Measurements from ENCODE around the gene ALDH1L1. TPM values are rescaled to one million over a fixed set of nuclear protein-coding genes. Genes with fewer than 3 reads are reported as not detected.

Gene ALDH1L1
- total RNA-seq, 1 donor from 2014 or later = not detected

DNA sequence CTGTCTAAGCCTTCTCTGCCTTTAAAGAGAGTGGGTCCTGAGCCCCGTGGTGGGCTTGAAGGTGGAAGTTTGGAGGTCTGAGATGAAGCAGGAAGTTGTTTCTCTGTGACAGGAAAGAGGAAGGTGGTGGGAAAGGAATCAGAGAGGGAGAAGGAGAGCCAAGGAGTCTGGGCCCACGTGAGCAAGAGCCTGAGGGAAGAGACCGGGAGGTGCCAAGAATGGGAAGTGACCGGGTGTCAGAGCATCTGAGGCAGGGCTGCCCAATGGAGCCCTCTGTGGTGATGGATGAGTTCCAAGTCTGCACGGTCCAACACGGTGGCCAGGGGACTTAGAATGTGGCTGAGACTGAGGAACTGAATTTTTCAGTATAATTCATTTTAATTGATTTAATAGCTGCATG lies 24.6 kb downstream of the ALDH1L1 start:
- Mint-ChIP-seq H3K27ac (ENCODE audit: unreplicated experiment) (no peak overlapping the region), H3K4me1 (ENCODE audit: unreplicated experiment) (peaks cover 3% of the 10 kb centered on the region), H3K27me3 (ENCODE audit: unreplicated experiment) (peaks cover 2% of the 10 kb centered on the region), H3K4me3 (ENCODE audit: unreplicated experiment) (no peak overlapping the region), H3K36me3 (ENCODE audit: low read depth, unreplicated experiment) (peaks cover 5% of the 10 kb centered on the region), H3K9me3 (ENCODE audit: unreplicated experiment) (no peaks in the 10 kb centered on the region)
- no peak for DNase-seq (ENCODE audit: low spot score)
- TF ChIP-seq, protein P1, sequence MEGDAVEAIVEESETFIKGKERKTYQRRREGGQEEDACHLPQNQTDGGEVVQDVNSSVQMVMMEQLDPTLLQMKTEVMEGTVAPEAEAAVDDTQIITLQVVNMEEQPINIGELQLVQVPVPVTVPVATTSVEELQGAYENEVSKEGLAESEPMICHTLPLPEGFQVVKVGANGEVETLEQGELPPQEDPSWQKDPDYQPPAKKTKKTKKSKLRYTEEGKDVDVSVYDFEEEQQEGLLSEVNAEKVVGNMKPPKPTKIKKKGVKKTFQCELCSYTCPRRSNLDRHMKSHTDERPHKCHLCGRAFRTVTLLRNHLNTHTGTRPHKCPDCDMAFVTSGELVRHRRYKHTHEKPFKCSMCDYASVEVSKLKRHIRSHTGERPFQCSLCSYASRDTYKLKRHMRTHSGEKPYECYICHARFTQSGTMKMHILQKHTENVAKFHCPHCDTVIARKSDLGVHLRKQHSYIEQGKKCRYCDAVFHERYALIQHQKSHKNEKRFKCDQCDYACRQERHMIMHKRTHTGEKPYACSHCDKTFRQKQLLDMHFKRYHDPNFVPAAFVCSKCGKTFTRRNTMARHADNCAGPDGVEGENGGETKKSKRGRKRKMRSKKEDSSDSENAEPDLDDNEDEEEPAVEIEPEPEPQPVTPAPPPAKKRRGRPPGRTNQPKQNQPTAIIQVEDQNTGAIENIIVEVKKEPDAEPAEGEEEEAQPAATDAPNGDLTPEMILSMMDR (IDR thresholded peaks at IDR 0.05; ENCODE audit: unreplicated experiment) = no peak

DNA sequence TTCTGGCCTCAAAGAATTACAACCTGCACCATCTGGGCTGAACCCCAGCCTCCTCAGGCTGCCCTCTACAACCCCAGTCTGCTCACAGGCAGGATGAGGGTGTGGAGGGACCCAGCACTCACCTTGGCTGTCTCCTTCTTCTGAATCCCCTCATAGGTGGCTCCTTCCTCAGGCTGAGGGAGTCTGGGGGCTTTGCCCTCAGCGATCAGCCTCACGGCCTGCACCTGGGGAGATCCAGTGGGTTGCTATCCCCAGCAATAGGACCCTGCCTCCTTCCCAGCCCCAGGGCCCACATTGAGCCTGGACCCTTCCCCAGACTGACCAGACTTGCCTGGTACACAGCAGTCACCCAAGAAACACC lies 25.1 kb downstream of the ALDH1L1 start:
- TF ChIP-seq, protein P1 (IDR thresholded peaks at IDR 0.05; ENCODE audit: unreplicated experiment) = no peak
- Mint-ChIP-seq H3K4me3 (ENCODE audit: unreplicated experiment) (no peak overlapping the region), H3K27me3 (ENCODE audit: unreplicated experiment) (peaks cover 2% of the 10 kb centered on the region), H3K27ac (ENCODE audit: unreplicated experiment) (no peak overlapping the region), H3K9me3 (ENCODE audit: unreplicated experiment) (no peaks in the 10 kb centered on the region), H3K36me3 (ENCODE audit: low read depth, unreplicated experiment) (peaks cover 5% of the 10 kb centered on the region), H3K4me1 (ENCODE audit: unreplicated experiment) (peaks cover 3% of the 10 kb centered on the region)
- no peak for DNase-seq (ENCODE audit: low spot score)

DNA sequence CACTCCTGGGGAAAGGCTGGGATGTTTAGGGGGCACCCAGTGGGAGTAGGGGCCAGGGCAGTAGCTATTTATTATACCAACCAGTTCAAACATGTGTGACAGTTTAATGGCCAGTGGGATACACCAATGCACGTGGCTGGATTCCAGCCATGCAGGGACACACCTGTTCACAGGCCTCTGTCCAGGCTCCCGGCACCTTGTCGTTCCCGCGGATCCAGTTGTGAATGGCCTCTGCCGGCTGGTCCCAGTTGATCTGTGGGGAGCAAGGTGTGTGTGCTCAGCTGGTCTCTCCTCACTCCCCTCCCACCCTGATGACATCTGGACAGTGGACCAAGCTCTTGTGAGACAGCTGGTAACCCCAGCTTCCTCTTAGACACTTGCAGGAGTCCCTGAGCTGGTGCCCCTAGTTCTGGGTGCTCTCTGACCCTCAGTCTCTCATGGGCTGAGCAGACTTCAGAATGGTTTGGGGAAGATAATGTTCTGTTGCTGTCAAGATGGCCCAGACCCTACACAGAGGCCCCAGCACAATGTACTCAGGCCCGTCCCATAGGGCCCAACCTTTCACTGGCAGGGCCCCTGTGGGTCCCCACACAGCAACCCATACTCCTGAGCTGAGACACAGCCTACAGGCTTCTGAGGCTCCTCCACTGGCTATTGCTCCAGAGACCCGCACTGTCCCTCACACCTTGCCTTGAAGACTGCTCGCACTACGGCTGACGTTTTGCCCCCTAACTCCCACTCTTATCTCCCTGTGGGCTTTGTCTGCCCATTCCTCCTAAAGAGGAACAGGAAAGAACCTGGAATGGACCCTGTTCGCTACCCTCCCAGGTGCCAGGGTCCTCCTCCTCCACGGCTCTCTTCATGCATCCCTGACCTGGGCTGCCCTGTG lies 25.8 kb downstream of the ALDH1L1 start:
- no peak for DNase-seq (ENCODE audit: low spot score)
- H3K4me1 Mint-ChIP-seq (ENCODE audit: unreplicated experiment) = peaks cover 3% of the 10 kb centered on the region
- TF ChIP-seq, protein P1 (IDR thresholded peaks at IDR 0.05; ENCODE audit: unreplicated experiment) = no peak

DNA sequence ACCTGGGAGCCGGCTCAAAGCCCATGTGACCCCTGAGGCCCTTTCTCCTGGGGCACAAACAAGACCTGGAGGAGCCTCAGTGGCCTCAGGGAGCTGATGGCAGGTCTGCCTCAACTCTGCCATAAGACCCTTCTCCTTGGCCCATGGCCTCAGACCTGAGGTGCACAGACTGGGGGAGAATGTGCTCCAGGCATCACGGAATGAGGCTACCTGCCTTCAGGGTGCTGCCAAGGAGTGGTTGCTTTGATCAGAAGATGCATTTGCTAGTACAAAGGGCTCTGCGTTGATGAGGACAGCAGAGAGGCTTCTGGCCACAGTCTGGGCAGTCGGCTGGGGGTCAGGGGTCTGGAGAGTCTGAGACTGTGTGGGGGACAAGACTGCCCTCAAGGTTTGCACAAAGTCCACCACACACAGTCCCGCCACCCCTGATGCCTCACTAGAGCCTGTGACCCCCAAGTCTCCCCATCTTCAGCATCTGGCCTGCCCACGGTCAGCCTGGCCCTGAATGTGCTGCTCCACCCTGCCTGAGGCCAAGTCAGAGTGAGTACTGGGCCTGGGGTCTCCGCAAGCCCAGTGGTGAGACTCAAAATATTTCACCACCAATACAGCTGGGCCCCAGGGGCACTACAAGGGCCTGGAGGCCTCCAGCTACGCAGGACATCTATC lies 26.6 kb downstream of the ALDH1L1 start:
- H3K9me3 Mint-ChIP-seq (ENCODE audit: unreplicated experiment) = no peaks in the 10 kb centered on the region
- TF ChIP-seq, protein P1 (IDR thresholded peaks at IDR 0.05; ENCODE audit: unreplicated experiment) = no peak
- H3K4me1 Mint-ChIP-seq (ENCODE audit: unreplicated experiment) = peaks cover 3% of the 10 kb centered on the region
- DNase-seq (ENCODE audit: low spot score) = no peak
- H3K4me3 Mint-ChIP-seq (ENCODE audit: unreplicated experiment) = no peak overlapping the region
- peaks cover 5% of the 10 kb centered on the region for H3K36me3 Mint-ChIP-seq (ENCODE audit: low read depth, unreplicated experiment)
- no peak overlapping the region for H3K27ac Mint-ChIP-seq (ENCODE audit: unreplicated experiment)
- peaks cover 2% of the 10 kb centered on the region for H3K27me3 Mint-ChIP-seq (ENCODE audit: unreplicated experiment)

More for the DNA sequence above, 25.8 kb downstream of the ALDH1L1 start:
- H3K27me3 Mint-ChIP-seq (ENCODE audit: unreplicated experiment) = peaks cover 2% of the 10 kb centered on the region
- no peak overlapping the region for H3K4me3 Mint-ChIP-seq (ENCODE audit: unreplicated experiment)
- peaks cover 5% of the 10 kb centered on the region for H3K36me3 Mint-ChIP-seq (ENCODE audit: low read depth, unreplicated experiment)
- no peaks in the 10 kb centered on the region for H3K9me3 Mint-ChIP-seq (ENCODE audit: unreplicated experiment)
- H3K27ac Mint-ChIP-seq (ENCODE audit: unreplicated experiment) = no peak overlapping the region

All from endothelial cell (in vitro differentiated cells).